Measurements from ENCODE around the gene WNT3. TPM values are rescaled to one million over a fixed set of nuclear protein-coding genes. Genes with fewer than 3 reads are reported as not detected.
"Not testable (repeated sequence)": the region's sequence is repeated elsewhere in the genome, so short reads cannot be mapped to it uniquely, and the experiment has no call there.

WNT3 gene
- total RNA-seq, 1 donor = 0.63 TPM

GRCh38 chr17:46763416-46763815, 55.1 kb downstream of the WNT3 start:
- no peak overlapping the region for H3K4me3 ChIP-seq (ENCODE audit: low read depth, low read length)
- DNase-seq (ENCODE audit: low read depth) = no peak
- TF ChIP-seq CTCF (IDR thresholded peaks at IDR 0.05; ENCODE audit: insufficient read depth, low read length) = no peak

GRCh38 chr17:46759141-46759540, 59.4 kb downstream of the WNT3 start:
- TF ChIP-seq CTCF (IDR thresholded peaks at IDR 0.05; ENCODE audit: insufficient read depth, low read length) = no peak
- no peak overlapping the region for H3K4me3 ChIP-seq (ENCODE audit: low read depth, low read length)
- DNase-seq (ENCODE audit: low read depth) = no peak

DNA sequence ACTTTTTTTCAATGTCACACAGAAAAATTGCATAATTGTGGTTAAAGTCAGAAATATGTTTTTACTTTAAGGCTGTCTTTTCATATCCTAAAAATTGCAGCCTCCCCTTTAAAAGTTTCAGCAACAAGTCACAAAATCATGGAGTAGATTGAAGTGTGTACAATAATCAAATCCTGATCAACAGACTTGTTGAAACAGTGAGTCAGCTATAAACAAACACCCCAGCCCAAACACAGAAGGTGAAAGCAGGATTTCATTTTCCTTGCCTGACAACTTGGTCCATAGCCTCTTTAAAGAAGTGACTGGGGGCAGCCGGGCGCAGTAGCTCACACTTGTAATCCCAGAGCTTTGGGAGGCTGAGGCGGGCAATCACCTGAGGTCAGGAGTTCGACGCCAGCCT, 59.9 kb downstream of the WNT3 start:
- no peak overlapping the region for H3K4me3 ChIP-seq (ENCODE audit: low read depth, low read length)
- DNase-seq (ENCODE audit: low read depth) = no peak
- no peak for TF ChIP-seq CTCF (IDR thresholded peaks at IDR 0.05; ENCODE audit: insufficient read depth, low read length)

DNA sequence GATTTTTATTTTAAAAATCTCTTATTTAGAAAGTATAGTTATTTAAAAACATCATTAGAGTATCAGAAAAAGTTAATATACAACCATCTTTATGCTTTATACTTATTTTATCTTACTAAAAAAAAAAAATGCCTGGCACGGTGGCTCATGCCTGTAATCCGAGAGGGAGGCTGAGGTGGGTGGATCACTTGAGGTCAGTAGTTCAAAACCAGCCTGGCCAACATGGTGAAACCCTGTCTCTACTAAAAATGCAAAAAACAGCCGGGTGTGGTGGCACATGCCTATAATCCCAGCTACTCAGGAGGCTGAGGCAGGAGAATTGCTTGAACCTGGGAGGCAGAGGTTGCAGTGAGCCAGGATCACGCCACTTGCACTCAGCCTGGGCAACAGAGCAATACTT, 60.9 kb downstream of the WNT3 start:
- not testable (repeated sequence) for DNase-seq (ENCODE audit: low read depth); H3K4me3 ChIP-seq (ENCODE audit: low read depth, low read length)

- no peak for TF ChIP-seq CTCF (IDR thresholded peaks at IDR 0.05; ENCODE audit: insufficient read depth, low read length)
- no peak overlapping the region for H3K4me3 ChIP-seq (ENCODE audit: low read depth, low read length)
- DNase-seq (ENCODE audit: low read depth) = no peak
Observed at GRCh38 chr17:46756861-46757260, 61.6 kb downstream of the WNT3 start.

GRCh38 chr17:46756081-46756735, 62.3 kb downstream of the WNT3 start:
- no peak overlapping the region for H3K4me3 ChIP-seq (ENCODE audit: low read depth, low read length)
- TF ChIP-seq CTCF (IDR thresholded peaks at IDR 0.05; ENCODE audit: insufficient read depth, low read length) = no peak
- DNase-seq (ENCODE audit: low read depth) = no peak

DNA sequence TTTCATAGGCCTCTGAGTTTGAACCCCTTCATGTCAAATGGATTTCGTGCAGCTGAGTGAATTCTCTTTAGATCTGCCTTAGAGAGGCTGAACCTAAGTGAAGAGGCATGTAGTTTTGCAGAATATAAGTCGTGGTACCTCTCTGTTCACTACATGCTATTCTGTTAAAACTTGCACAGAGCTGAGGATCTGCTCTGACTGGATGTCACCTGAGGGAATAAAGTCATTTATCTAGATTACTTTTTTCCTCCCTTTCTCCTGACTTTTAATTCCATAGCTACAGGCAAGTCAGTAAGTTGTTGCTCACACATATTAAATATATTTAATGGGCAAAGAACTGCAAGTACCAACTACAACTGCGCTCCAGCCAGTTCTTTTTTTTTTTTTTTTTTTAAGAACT, 64.7 kb downstream of the WNT3 start:
- no peak for DNase-seq (ENCODE audit: low read depth)
- H3K4me3 ChIP-seq (ENCODE audit: low read depth, low read length) = no peak overlapping the region
- no peak for TF ChIP-seq CTCF (IDR thresholded peaks at IDR 0.05; ENCODE audit: insufficient read depth, low read length)
